ENCODE measurements around the gene TNS3.

Gene TNS3

DNA sequence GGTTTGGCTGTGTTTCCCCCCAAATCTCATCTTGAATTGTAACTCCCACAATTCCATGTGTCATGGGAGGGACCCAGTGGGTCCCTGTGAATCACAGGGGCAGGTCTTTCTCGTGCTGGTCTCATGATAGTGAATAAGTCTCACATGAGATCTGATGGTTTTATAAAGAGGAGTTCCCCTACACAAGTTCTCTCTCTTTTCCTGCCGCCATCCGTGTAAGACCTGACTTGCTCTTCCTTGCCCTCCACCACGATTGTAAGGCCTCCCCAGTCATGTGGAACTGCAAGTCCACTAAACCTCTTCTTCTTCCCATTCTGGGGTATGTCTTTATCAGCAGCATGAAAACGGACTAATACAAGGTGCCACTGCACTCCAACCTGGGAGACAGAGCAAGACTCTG is 329.2 kb downstream of the TNS3 start:
- peaks cover 27% of the 10 kb centered on the region for H3K9me3 Mint-ChIP-seq
- DNase-seq, result no peak
- no peak overlapping the region for H3K27ac Mint-ChIP-seq
- peaks cover 24% of the 10 kb centered on the region for H3K4me1 Mint-ChIP-seq
- peaks cover 18% of the 10 kb centered on the region for H3K27me3 Mint-ChIP-seq (ENCODE audit: low read depth, poor library complexity)
- TF ChIP-seq, protein P1, sequence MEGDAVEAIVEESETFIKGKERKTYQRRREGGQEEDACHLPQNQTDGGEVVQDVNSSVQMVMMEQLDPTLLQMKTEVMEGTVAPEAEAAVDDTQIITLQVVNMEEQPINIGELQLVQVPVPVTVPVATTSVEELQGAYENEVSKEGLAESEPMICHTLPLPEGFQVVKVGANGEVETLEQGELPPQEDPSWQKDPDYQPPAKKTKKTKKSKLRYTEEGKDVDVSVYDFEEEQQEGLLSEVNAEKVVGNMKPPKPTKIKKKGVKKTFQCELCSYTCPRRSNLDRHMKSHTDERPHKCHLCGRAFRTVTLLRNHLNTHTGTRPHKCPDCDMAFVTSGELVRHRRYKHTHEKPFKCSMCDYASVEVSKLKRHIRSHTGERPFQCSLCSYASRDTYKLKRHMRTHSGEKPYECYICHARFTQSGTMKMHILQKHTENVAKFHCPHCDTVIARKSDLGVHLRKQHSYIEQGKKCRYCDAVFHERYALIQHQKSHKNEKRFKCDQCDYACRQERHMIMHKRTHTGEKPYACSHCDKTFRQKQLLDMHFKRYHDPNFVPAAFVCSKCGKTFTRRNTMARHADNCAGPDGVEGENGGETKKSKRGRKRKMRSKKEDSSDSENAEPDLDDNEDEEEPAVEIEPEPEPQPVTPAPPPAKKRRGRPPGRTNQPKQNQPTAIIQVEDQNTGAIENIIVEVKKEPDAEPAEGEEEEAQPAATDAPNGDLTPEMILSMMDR (IDR thresholded peaks at IDR 0.05), result no peak
- H3K36me3 Mint-ChIP-seq (ENCODE audit: low read depth), result peaks cover 12% of the 10 kb centered on the region
- H3K4me3 Mint-ChIP-seq, result no peak overlapping the region

DNA sequence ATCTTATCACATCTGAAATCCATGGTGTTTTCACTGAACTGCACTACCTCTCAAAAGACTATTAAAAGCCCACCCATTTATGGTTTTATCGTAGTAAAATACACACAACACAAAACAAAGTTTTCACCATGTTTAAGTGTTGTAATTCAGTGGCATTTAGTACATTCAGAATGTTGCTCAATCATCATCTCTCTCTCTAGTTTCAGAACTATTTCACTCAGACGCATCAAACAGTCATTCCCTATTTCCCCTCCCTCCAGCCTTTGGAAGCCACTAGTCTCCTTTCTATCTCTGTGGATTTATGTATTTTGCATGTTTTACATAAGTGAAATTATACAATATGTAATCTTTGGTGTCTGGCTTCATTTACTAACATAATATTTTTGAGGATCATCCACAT is 332.6 kb downstream of the TNS3 start:
- H3K27ac Mint-ChIP-seq, result no peak overlapping the region
- H3K27me3 Mint-ChIP-seq (ENCODE audit: low read depth, poor library complexity), result peaks cover 15% of the 10 kb centered on the region
- H3K4me1 Mint-ChIP-seq, result peaks cover 10% of the 10 kb centered on the region
- H3K36me3 Mint-ChIP-seq (ENCODE audit: low read depth), result peaks cover 12% of the 10 kb centered on the region
- peaks cover 27% of the 10 kb centered on the region for H3K9me3 Mint-ChIP-seq
- H3K4me3 Mint-ChIP-seq, result no peak overlapping the region
- DNase-seq, result no peak
- TF ChIP-seq, protein P1 (IDR thresholded peaks at IDR 0.05), result no peak

DNA sequence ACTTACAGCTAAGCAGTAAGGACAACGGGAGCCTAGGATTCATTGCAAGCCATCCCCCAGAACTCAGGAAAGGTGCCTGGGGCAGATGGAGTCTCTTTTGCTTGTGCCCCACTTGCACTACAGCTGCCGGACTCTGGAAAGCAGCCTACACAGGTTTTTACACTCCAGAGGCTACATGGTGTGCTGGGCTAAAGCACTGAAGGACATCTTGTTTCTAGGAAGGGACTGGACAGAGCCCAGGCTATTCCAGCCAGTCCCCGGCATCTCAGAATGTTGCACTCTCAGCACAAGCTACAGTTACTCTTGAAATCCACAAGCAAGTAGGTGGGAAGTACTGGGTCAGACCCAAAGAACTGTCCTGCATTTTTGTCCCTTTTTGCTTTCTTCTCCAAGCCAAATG is 333.1 kb downstream of the TNS3 start:
- TF ChIP-seq, protein P1 (IDR thresholded peaks at IDR 0.05), result no peak
- no peak for DNase-seq
- Mint-ChIP-seq H3K9me3 (peaks cover 27% of the 10 kb centered on the region), H3K27ac (no peak overlapping the region), H3K4me3 (no peak overlapping the region), H3K36me3 (ENCODE audit: low read depth) (peaks cover 12% of the 10 kb centered on the region), H3K4me1 (peaks cover 8% of the 10 kb centered on the region), H3K27me3 (ENCODE audit: low read depth, poor library complexity) (peaks cover 15% of the 10 kb centered on the region)

DNA sequence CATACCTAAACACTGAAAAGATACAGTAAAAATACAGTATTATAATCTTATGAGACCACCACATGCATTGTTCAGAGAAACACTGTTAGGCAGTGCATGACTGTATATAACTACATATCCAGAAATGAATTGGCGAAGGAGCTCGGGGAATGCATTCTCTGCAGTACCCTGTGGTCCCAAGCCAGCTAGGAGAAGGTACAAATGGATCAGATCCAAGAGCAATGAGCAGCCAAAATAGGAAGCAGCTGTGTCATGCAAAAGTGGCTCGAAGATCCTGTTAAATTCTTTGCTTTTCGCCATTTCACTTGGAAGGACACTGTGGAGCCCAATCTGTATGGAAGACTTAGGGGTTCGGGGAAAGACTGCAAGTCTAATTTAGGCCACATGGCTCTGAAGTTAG is 334.8 kb downstream of the TNS3 start:
- Mint-ChIP-seq H3K36me3 (ENCODE audit: low read depth) (peaks cover 6% of the 10 kb centered on the region), H3K4me3 (no peak overlapping the region), H3K27ac (no peak overlapping the region), H3K9me3 (peaks cover 16% of the 10 kb centered on the region), H3K27me3 (ENCODE audit: low read depth, poor library complexity) (peaks cover 14% of the 10 kb centered on the region), H3K4me1 (no peaks in the 10 kb centered on the region)
- TF ChIP-seq, protein P1 (IDR thresholded peaks at IDR 0.05), result no peak
- no peak for DNase-seq

DNA sequence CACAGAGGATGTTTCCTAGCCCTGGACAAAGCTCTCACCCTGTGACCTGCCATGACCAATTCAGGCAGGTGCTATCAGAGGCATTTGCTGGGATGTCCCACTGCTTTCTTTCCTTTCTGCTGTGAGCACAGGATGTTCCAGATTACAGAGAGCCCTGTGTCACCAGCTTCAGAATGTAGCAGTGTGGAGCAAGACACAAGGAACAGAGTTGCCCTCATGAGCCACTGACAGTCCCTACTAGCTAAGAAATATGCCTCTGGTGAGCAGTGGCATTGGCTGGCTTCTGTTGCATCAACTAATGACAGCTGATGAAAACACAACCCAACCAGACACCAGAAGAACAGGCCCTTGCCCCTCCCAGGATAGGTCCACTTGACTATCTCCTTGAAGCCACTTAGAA is 337.2 kb downstream of the TNS3 start:
- peaks cover 7% of the 10 kb centered on the region for H3K27me3 Mint-ChIP-seq (ENCODE audit: low read depth, poor library complexity)
- no peak overlapping the region for H3K4me3 Mint-ChIP-seq
- no peaks in the 10 kb centered on the region for H3K36me3 Mint-ChIP-seq (ENCODE audit: low read depth)
- H3K9me3 Mint-ChIP-seq, result peaks cover 2% of the 10 kb centered on the region
- DNase-seq, result no peak
- H3K27ac Mint-ChIP-seq, result no peak overlapping the region
- H3K4me1 Mint-ChIP-seq, result no peaks in the 10 kb centered on the region
- TF ChIP-seq, protein P1 (IDR thresholded peaks at IDR 0.05), result no peak

DNA sequence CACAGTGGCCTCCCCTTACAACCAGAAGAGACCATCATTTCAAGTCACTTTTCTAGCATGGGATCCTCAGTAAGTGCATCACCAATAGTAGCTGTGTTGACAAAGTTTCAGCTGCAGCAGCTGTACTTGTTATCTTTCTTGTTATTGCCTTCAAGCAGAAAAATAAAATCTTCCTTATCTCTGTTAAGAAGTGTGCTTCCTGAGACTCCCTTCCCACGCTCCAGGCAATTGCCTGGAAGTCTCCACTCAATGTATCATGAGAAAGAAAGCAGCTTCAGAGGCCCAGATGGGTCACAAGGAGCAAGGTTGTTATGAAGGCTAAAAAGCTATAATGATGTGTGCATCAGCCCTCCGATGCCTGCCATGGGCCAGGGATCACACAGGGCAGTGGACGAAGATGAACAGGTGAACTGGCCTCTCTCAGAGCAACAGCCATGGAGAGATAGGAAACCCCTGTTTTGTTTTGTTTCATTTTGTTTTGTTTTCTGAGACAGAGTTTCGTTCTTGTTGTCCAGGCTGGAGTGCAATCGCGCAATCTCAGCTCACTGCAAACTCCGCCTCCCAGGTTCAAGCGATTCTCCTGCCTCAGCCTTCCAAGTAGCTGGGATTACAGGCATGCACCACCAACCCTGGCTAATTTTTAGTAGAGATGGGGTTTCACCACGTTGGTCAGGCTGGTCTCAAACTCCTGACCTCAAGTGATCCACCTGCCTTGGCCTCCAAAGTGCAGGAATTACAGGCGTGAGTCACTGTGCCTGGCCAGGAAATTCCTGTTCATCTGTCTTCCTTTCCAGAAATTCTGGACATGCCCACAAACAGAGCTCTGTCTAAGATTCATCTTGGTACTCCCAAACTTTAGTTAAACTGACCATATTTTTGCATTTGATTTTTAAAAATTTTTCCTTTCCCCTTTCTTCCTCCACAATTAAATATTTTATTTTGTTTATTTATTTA is 340.5 kb downstream of the TNS3 start:
- no peak overlapping the region for H3K27ac Mint-ChIP-seq
- H3K36me3 Mint-ChIP-seq (ENCODE audit: low read depth), result no peaks in the 10 kb centered on the region
- no peaks in the 10 kb centered on the region for H3K4me1 Mint-ChIP-seq

More for the DNA sequence above, 340.5 kb downstream of the TNS3 start:
- TF ChIP-seq, protein P1 (IDR thresholded peaks at IDR 0.05), result no peak
- no peak overlapping the region for H3K4me3 Mint-ChIP-seq
- no peak for DNase-seq
- H3K9me3 Mint-ChIP-seq, result no peaks in the 10 kb centered on the region
- H3K27me3 Mint-ChIP-seq (ENCODE audit: low read depth, poor library complexity), result peaks cover 3% of the 10 kb centered on the region

Measured in nephron progenitor cell (in vitro differentiated cells).